Right atrium auricular region (tissue), 2 donors: ENCODE measurements around the gene KCNN4. TPM values are rescaled to one million over a fixed set of nuclear protein-coding genes. Genes with fewer than 3 reads are reported as not detected.

Source experiments
- DNase-seq: peaks from one replicate; pipeline ENCODE4 v3.0.0-alpha.2; 2019; ENCODE audit warnings: low spot score
- H3K27ac ChIP-seq, 2 donors: fragments of 200-600 bp; sonication (generic); 1 replicate in 1 of 2; 2 replicates in 1 of 2; pipeline ENCODE4 v1.5.1; 2016 to 2019
- H3K27me3 ChIP-seq, 2 donors: fragments of 200-600 bp; sonication (generic); one replicate each; pipeline versions ENCODE4 v1.5.1 to v1.6.0; 2017 to 2019
- H3K36me3 ChIP-seq: fragments of 200-600 bp; sonication (generic); one replicate; pipeline ENCODE4 v1.5.1; 2016
- H3K4me1 ChIP-seq, 2 donors: fragments of 200-600 bp; sonication (generic); one replicate each; pipeline versions ENCODE4 v1.5.1 to v1.6.0; 2017 to 2019
- H3K4me3 ChIP-seq, 2 donors: fragments of 200-600 bp; sonication (generic); 1 replicate in 1 of 2; 2 replicates in 1 of 2; pipeline ENCODE4 v1.5.1; 2017 to 2019; ENCODE audit warnings: mild to moderate bottlenecking in 1 of 2, moderate library complexity in 1 of 2
- H3K9me3 ChIP-seq, 2 donors: fragments of 200-600 bp; sonication (generic); one replicate each; pipeline ENCODE4 v1.5.1; 2019
- CTCF ChIP-seq, 2 donors: fragments of 200-600 bp; sonication (generic); IDR thresholded peaks; one replicate each; pipeline ENCODE4 v1.5.1; 2019; ENCODE audit warnings: antibody characterized with exemption in 2 of 2
- total RNA-seq, 2 donors: library from RNA; depleted of rRNA; stranded (reverse); fragments of >200 nt; gene quantifications; one replicate each; pipeline ENCODE4 v1.1.0, GENCODE V29; 2016

The KCNN4 gene
- total RNA-seq, 2 donors from 2014 or later: 1.3 to 2.0 TPM

DNA sequence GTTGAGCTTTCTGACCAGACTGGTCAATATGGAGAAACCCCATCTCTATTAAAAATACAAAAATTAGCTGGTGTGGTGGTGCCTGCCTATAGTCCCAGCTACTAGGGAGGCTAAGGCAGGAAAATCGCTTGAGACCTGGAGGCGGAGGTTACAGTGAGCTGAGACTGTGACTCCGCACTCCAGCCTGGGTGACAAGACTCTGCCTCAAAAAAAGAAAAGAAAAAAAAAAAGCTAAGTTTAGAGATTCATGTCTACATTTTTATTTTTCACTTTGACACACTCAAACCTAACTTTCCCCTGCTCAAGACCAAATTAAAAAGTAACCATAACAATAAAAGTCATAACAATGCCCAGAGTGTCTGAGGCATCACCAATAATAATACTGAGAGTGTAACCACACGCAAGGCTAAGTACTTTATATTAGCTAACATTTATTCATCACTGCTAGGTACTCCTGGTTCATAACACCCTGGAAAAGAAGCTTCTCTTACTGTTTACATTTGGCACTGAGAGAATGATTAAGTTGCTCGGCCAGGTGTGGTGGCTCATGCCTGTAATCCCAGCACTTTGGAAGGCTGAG, 59.2 kb downstream of the KCNN4 start:
- Histone ChIP-seq H3K27me3 (no peaks in the 10 kb centered on the region), H3K4me3 (no peak overlapping the region), H3K27ac (no peak overlapping the region), H3K9me3 (no peaks in the 10 kb centered on the region), H3K36me3 (no peaks in the 10 kb centered on the region), H3K4me1 (peaks cover 0 to under 1% of the 10 kb centered on the region in 2 donors)
- DNase-seq: no peak
- TF ChIP-seq CTCF (IDR thresholded peaks at IDR 0.05): no peak

DNA sequence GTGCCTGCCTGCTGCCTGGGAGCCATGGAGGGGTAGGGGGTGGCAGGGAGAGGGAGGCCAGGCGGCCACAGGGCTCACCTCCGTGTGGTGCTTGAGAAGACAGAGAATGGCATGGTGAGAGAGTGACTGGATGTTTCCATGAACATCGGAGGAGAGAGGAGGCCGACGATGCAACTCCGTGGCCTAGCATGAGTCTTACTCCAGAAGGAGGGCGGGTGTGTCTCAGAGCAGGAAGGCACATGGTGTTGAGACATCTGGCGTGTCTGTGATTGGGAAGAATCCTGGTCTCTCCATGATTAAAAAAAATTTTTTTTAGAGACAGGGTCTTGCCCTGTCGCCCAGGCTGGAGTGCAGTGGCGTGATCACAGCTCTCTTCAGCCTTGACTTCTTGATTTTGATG, 59.8 kb downstream of the KCNN4 start:
- no peaks in the 10 kb centered on the region for H3K36me3 ChIP-seq
- no peaks in the 10 kb centered on the region for H3K9me3 ChIP-seq
- H3K4me1 ChIP-seq: no peaks in the 10 kb centered on the region
- no peaks in the 10 kb centered on the region for H3K27me3 ChIP-seq
- no peak overlapping the region for H3K27ac ChIP-seq
- no peak for TF ChIP-seq CTCF (IDR thresholded peaks at IDR 0.05)
- no peak overlapping the region for H3K4me3 ChIP-seq
- no peak for DNase-seq

GRCh38 chr19:43719918-43720317, 60.9 kb downstream of the KCNN4 start:
- Histone ChIP-seq H3K27me3 (no peaks in the 10 kb centered on the region), H3K27ac (no peak overlapping the region), H3K4me1 (no peaks in the 10 kb centered on the region), H3K9me3 (no peaks in the 10 kb centered on the region), H3K4me3 (no peak overlapping the region), H3K36me3 (no peaks in the 10 kb centered on the region)
- no peak for TF ChIP-seq CTCF (IDR thresholded peaks at IDR 0.05)
- DNase-seq: no peak

DNA sequence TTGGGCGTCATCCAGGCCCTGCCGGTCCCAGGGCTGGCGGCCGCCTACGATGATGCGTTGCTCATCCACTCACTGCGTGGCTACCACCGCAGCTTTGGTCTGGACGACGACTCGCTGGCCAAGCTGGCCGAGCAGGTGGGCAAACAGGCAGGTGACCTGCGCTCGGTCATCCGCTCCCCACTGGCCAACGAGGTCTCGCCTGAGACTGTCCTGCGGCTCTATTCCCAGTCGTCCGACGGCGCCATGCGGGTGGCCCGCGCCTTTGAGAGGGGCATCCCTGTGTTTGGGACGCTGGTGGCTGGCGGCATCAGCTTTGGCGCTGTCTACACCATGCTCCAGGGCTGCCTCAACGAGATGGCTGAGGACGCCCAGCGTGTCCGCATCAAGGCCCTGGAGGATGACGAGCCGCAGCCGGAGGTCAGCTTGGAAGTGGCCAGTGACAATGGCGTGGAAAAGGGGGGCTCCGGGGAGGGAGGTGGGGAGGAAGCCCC, 61.4 kb downstream of the KCNN4 start:
- Histone ChIP-seq H3K4me1 (no peaks in the 10 kb centered on the region), H3K27ac (no peak overlapping the region), H3K4me3 (no peak overlapping the region), H3K9me3 (no peaks in the 10 kb centered on the region), H3K27me3 (no peaks in the 10 kb centered on the region), H3K36me3 (no peaks in the 10 kb centered on the region)
- no peak for TF ChIP-seq CTCF (IDR thresholded peaks at IDR 0.05)
- DNase-seq: no peak

DNA sequence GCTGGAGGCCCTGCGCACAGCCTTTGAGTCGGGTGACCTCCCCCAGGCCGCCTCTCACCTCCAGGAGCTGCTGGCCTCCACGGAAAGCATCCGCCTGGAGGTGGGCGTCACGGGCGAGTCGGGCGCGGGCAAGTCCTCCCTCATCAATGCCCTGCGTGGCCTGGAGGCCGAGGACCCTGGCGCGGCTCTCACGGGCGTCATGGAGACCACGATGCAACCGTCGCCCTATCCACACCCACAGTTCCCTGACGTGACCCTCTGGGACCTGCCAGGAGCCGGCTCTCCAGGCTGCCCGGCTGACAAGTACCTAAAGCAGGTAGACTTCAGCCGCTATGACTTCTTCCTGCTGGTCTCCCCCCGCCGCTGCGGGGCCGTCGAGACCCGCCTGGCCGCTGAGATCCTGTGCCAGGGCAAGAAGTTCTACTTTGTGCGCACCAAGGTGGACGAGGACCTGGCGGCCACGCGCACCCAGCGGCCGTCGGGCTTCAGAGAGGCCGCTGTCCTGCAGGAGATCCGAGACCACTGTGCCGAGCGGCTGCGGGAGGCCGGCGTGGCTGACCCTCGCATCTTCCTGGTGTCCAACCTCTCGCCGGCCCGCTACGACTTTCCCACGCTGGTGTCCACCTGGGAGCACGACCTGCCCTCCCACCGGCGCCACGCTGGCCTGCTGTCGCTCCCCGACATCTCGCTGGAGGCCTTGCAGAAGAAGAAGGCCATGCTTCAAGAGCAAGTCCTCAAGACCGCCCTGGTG, 62.0 kb downstream of the KCNN4 start:
- TF ChIP-seq CTCF (IDR thresholded peaks at IDR 0.05): no peak
- Histone ChIP-seq H3K4me3 (no peak overlapping the region), H3K9me3 (no peaks in the 10 kb centered on the region), H3K4me1 (no peaks in the 10 kb centered on the region), H3K27ac (no peak overlapping the region), H3K27me3 (no peaks in the 10 kb centered on the region), H3K36me3 (no peaks in the 10 kb centered on the region)
- no peak for DNase-seq

Other genes with a start within 250 kb of the KCNN4 start
- under 1 TPM in 1 of 2 donors, not detected in 1; 0.39 TPM for gene ZNF575, start 247.8 kb downstream of the KCNN4 start, total RNA-seq
- 10 to 100 TPM; 14.3 to 14.9 TPM for gene XRCC1, start 205.4 kb downstream of the KCNN4 start, total RNA-seq
- gene PINLYP, start 205.2 kb downstream of the KCNN4 start, total RNA-seq: 1 to 10 TPM; 1.6 to 4.5 TPM
- gene IRGQ, start 184.8 kb downstream of the KCNN4 start, total RNA-seq: 10 to 100 TPM; 24.7 to 25.9 TPM
- gene ZNF576, start 184.4 kb downstream of the KCNN4 start, total RNA-seq: 10 to 100 TPM in 1 of 2 donors, 1 to 10 TPM in 1; 8.9 to 16.4 TPM
- under 1 TPM in 1 of 2 donors, not detected in 1; 0.28 TPM for gene SRRM5, start 168.9 kb downstream of the KCNN4 start, total RNA-seq
- gene ZNF428, start 161.3 kb downstream of the KCNN4 start, total RNA-seq: 10 to 100 TPM; 23.4 to 25.7 TPM
- 1 to 10 TPM; 6.6 to 9.6 TPM for gene CADM4, start 141.1 kb downstream of the KCNN4 start, total RNA-seq
- gene PLAUR, start 110.8 kb downstream of the KCNN4 start, total RNA-seq: 10 to 100 TPM; 12.9 to 18.4 TPM
- not detected for gene IRGC, start 64.9 kb downstream of the KCNN4 start, total RNA-seq
- 10 to 100 TPM in 1 of 2 donors, 1 to 10 TPM in 1; 8.0 to 11.0 TPM for gene SMG9, start 26.0 kb downstream of the KCNN4 start, total RNA-seq
- 1 to 10 TPM in 1 of 2 donors, under 1 TPM in 1; 0.63 to 3.9 TPM for gene LYPD5, start 21.5 kb upstream of the KCNN4 start, total RNA-seq
- 1 to 10 TPM; 4.5 to 6.5 TPM for gene ZNF283, start 46.3 kb upstream of the KCNN4 start, total RNA-seq
- 1 to 10 TPM; 2.6 to 3.3 TPM for gene ZNF404, start 103.0 kb upstream of the KCNN4 start, total RNA-seq
- 1 to 10 TPM; 5.8 to 7.2 TPM for gene ZNF45, start 154.3 kb upstream of the KCNN4 start, total RNA-seq
- gene ZNF221, start 170.3 kb upstream of the KCNN4 start, total RNA-seq: 1 to 10 TPM; 3.0 to 4.1 TPM
- gene ZNF155, start 203.2 kb upstream of the KCNN4 start, total RNA-seq: 1 to 10 TPM; 3.4 to 5.7 TPM
- 1 to 10 TPM; 1.6 to 2.1 TPM for gene ZNF230, start 222.0 kb upstream of the KCNN4 start, total RNA-seq
- 1 to 10 TPM; 2.4 to 2.9 TPM for gene ZNF222, start 244.4 kb upstream of the KCNN4 start, total RNA-seq